Measurements from ENCODE around the gene PJA2. TPM values are rescaled to one million over a fixed set of nuclear protein-coding genes. Genes with fewer than 3 reads are reported as not detected.
"Not testable (repeated sequence)": the region's sequence is repeated elsewhere in the genome, so short reads cannot be mapped to it uniquely, and the experiment has no call there.

Gene PJA2
- total RNA-seq, 1 experiment from 2014 or later = 50.8 TPM

DNA sequence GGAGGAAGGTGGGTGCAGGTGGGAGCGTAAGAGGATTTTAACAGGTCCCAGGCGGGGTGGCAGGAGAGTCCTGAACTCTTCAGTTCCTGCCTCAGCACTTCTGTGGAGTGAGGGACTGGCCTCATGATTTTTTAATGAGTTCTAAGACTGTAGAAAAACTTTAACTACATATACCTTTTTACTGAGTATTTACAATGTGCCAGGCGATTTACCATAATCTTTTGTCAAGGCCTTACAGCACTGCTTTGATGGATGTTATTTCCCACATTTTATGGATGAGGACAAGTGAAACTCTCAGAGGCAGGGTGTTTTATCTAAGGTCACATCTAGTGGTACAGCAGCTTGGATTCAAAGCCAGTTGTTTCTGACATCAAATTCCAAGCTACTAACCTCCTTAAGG lies 99.5 kb downstream of the PJA2 start:
- no peak for DNase-seq (ENCODE audit: extremely low read depth, low read depth)

DNA sequence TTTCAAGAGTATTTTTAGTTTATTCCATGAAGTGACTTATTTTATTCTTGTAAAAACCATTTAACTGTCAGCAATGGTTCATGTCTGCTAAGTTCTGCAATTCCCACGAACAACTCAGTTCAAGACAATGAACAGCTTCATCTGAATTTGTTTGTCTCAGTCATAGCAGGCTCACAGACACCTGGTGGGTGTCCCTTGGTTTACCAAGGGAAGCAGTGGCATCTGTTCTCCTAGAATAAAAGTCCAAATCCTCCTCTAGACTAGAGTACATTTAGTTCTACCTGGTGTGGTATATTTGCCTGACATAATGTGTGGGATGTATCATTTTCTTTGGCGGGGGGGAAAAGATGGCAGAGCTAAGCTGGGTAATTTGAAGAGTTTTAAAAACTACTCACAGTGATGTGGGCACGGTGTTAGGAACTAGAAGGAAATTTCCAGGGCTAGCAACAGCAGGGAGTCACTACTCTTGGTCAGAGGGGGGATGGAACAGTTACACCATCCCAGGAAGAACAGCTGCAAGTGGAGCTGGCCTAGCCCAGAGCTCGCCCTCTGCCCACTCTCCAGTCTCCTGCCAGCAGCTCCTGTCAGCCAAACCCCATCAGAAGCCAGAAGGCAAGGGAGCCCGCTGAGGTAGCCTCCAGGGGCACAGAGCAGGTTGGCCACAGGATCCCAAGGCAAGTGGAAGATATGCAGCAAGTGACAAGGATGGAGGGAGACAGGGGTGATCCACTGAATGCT lies 100.3 kb downstream of the PJA2 start:
- DNase-seq (ENCODE audit: extremely low read depth, low read depth) = no peak

DNA sequence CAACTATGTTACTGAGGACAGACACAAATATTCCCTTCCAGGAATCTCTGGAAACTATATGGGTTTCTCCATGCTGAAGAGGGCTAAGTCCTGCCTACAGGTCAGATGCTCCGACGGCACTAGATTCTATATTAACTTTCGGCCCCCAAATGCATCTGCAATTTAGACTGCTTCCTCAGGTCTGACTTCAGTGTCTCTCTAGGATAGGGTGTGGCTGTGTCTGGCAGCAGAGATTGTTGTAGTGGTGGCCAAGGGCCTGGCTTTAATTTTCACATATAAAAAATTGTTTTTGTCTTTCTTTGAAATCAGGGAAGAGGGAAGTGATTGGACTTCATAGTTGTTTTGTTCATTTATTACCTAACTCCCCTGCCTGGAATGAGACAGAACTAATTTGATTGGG lies 101.8 kb downstream of the PJA2 start:
- DNase-seq (ENCODE audit: extremely low read depth, low read depth) = no peak

DNA sequence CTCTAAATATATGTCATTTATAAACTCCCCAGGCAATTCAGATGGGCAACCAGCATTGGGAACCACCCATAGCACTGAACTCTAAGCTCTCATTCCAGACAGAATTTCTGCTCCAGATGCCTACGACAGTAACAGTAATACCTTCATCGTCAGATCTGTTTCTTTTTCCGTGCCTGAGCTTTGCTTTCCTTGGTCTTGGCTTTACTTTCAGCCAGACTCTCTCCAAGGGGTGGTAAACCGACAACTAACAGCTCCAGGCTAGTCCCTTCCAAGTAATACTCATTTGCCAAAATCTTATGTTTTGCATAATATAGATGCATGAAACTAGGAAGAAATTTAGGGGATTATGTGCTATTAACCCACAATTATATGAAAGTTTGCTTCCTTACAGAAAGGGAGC lies 102.3 kb downstream of the PJA2 start:
- DNase-seq (ENCODE audit: extremely low read depth, low read depth) = no peak

DNA sequence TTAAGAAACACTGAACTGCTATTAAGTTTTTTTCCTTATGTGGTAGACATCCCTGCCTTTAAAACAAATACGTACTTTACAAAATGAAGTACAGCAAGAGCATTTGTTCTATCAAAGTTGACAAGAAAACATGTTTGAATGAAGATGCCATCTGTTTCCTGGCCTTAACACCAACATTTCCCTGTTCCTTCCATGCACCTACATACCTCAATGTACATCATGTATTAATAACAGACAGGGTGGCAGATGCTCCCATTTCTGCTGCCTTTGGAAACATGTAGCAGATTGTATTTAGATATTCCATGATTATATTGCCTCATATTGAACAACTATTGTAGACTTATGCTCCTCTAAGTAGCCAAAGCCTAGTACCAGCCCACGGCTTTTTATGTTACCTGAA lies 104.4 kb downstream of the PJA2 start:
- DNase-seq (ENCODE audit: extremely low read depth, low read depth) = no peak

DNA sequence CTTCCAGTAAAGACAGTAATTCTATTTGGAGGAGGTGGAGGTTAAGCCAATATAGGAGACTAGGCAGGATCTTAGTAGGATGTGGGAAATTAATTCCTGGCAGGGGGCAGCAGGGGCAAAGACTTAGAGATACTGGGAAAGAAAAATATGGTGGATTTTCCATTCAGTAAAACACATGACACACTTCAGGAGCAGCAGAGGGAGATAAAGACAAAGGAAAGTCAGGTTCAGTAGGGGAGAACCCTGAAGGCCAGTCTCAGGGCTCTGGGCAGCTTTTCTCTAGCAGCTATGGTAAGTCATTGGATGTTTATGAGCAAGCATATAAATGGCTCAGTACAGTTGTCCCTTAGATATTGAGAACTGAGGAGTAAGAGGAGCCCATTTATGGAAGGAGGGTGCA lies 105.5 kb downstream of the PJA2 start:
- no peak for DNase-seq (ENCODE audit: extremely low read depth, low read depth)

DNA sequence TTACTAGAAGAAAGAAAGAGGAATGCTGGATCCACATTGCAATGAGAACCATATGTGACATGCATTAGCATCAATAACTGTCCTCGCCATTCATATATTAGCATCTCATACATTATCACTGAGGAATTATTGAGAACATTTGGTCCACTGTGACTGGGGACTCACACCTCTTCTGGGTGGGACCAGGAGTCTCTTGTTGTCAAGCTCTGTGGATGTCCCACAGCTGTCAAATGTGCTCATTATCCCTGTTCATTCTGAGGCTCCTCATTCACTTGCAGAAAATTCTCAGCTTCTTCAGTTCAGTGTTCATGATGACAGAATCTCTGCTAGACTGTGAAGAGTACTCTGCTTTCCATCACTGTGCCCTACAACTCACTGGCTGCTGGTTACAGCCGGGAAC lies 109.4 kb downstream of the PJA2 start:
- DNase-seq (ENCODE audit: extremely low read depth, low read depth) = no peak

DNA sequence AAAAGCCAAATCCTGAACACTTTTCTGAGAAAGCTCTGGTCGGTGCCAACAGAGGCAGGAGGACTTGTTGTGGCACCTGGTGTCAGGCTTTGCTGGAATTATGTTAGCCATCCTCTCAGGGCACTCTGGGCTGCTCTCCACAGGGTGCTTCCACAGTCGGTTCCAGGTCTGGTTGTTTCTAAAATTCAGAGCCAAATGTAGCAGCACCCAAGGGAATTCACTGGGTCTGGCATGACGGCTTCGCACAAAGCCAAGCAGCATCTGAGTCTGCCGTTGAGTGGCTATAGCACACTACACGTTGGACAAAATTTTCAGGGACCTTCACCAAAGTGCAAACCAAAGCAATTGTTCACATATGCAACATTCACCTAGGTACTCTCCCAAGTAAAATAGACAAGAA lies 110.2 kb downstream of the PJA2 start:
- DNase-seq (ENCODE audit: extremely low read depth, low read depth) = no peak

DNA sequence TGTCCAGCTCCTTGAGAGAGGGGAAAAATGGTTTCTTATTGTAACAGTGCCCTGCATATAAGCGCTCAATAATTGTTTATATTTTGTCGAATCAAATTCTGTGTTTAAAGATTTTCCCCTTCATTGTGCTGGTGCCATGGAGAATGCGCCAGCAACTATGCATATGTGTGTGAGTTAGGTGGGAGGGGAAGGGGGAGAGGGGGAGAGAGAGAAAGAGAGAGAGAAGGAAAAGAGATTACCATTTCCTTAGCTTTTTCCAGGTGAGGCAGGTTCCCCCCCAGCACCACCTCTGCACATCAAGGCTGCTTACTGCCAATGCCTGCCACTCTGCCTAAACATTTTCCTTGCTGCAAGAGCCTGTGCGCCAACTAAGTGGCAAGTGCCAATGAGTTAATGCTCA lies 111.0 kb downstream of the PJA2 start:
- DNase-seq (ENCODE audit: extremely low read depth, low read depth) = no peak

DNA sequence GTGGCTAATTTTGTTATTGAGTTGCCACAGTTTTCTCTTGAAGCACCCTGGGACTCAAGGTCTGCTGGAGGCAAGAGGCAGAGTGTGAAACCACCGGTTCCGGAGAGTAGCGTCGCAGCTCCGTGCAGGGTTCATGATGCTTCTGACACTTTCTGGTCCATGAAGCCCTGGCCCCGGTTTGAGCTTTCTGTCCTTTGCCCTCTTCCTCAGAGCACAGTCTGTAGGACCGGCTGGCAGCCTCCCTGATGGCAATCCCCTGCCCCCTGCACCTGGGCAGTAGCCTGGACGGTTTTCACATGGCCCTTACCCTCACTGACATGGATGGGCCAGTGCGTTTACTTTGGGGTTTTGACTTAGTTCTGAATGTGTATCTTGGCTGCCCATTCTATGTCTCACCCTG lies 111.9 kb downstream of the PJA2 start:
- DNase-seq (ENCODE audit: extremely low read depth, low read depth) = no peak

DNA sequence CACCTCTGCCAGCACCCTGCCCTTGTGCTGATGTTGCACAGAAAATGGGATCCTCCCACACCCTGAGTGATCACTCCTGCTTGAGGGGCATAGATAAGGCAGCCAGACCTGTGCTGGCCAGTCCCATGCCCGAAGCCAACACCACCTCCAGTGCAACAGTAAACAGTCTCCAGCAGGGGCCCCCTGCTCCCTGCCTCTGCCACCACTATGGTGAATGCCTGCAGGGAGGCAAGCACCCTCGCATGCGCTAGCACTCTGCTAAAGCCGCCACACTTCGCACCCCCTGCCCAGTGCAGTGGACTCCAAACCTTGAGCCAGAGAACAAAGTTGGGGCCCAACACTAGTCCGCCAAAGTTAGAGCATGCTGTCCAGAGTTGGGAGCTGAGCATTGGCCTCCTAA lies 118.7 kb downstream of the PJA2 start:
- no peak for DNase-seq (ENCODE audit: extremely low read depth, low read depth)

DNA sequence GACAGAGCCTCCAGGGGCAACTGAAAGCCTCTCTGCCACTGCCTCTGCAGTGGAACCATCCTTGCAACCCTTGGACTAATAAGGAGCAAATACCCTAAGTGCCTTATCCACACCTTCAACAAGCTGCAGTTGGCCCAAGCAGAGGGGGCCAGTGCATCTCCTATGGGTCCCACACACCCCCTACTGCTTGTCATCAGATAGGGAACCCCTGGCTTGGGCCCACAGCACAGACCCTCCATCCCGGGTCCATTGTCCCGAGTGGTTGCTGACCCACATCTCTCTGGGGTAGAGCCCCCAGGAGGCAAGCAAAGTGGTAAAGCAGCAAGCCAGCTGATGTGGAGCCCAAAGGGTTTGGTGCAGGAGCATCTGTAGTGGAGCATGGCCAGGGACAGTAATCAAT lies 119.5 kb downstream of the PJA2 start:
- no peak for DNase-seq (ENCODE audit: extremely low read depth, low read depth)

DNA sequence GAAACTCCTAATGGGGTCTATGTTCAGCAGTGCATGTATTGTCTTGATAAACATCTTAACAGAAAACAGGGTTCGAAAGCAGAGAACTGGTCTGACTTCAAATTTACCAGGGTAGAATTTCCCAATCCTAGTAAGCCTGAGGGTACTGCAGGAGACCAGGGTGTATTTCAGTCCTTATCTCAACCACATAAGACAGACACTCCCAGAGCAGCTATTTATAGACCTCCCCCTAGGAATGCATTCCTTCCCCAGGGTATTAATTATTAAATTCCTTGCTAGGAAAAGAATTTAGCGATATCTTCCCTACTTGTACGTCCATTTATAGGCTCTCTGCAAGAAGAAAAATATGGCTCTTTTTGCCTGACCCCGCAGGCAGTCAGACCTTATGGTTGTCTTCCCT lies 123.1 kb downstream of the PJA2 start:
- DNase-seq (ENCODE audit: extremely low read depth, low read depth) = not testable (repeated sequence)

All from NCI-H460 (cell line).